Measurements from ENCODE around the gene ZNF664.

DNA sequence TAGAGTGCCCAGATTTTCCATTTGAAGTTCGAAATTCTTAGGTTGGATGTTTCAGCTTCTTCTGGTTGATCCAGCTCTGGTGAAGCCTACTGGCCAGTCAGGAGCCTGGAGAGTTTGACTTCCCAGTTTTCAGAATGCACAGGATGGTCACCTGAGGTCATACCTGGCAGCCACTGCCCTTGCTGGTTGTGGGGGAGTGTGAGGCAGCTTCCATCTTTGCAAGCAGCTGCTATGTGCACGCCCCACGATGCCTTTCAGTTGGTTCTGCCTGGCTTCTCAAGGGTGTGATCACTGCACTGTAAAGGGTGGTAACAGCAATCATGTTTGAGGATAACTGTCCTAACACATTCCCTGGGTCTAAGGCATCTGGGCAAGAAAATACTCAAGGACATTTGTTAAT lies 15.8 kb upstream of the ZNF664 start:
- TF ChIP-seq CTCF (IDR thresholded peaks at IDR 0.05) (no peak), POLR2A (IDR thresholded peaks at IDR 0.05) (no peak)

All from lower leg skin (tissue), 3 donors.